GM19324 (cell line): ENCODE measurements around the gene PARP12.

Experiments used
- ATAC-seq: cut with Tn5 transposase; IDR thresholded peaks from one replicate; pipeline ENCODE4 v1.9.1; 2021; ENCODE audit warnings: mild to moderate bottlenecking, moderate library complexity; ENCODE audit not compliant: unreplicated experiment, low FRiP score

PARP12 gene

DNA sequence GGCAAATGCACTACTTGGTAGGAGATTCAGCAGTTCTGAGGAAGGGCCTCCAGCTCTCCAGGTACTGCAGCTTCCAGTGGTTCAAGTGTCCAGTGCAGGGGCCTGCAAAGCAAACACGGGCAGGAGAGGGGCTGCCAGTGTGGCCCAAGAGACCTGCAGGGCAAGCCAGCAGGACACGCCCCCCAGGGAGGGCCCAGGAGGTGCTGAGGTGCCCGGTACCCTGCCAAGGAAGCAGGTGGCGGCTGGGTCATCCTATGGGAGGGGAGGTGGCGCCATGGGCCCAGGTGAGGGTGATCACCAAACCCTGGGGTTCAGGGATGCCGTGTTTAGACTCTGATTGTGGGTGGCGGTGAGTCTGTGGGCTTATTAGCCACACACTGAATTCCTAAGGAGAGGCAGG, 45.7 kb downstream of the PARP12 start:
- no peak for ATAC-seq

GRCh38 chr7:140016540-140016939, 46.2 kb downstream of the PARP12 start:
- no peak for ATAC-seq

DNA sequence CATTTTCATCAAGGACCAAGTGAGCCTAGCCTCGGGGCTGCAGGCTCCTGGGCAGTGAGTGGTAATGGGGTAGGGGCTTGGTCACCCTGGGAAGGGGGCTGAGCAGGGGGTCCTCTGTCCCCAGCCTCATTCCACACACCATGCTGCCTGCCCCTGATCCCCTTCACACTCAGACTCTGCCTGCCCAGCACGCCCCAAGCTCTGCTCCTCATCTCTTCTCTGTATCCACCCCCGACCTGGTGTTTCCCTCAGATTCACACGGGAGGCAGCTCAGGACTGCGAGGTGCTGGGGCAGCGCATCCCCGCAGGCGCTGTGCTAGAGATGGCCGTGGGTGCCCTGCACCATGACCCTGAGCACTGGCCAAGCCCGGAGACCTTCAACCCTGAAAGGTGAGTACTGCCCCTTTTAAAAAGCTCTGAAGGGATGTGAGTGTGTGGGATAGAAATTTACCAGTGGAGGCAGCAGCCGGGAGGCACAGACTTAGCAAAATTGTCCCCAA, 47.2 kb downstream of the PARP12 start:
- ATAC-seq = no peak

- ATAC-seq = no peak
Observed at GRCh38 chr7:140014123-140014522, 48.6 kb downstream of the PARP12 start.

GRCh38 chr7:140013676-140014075, 49.1 kb downstream of the PARP12 start:
- ATAC-seq = no peak

- no peak for ATAC-seq
Observed at GRCh38 chr7:140010194-140010895, 52.4 kb downstream of the PARP12 start.

GRCh38 chr7:140009735-140010134, 53.0 kb downstream of the PARP12 start:
- ATAC-seq = no peak

DNA sequence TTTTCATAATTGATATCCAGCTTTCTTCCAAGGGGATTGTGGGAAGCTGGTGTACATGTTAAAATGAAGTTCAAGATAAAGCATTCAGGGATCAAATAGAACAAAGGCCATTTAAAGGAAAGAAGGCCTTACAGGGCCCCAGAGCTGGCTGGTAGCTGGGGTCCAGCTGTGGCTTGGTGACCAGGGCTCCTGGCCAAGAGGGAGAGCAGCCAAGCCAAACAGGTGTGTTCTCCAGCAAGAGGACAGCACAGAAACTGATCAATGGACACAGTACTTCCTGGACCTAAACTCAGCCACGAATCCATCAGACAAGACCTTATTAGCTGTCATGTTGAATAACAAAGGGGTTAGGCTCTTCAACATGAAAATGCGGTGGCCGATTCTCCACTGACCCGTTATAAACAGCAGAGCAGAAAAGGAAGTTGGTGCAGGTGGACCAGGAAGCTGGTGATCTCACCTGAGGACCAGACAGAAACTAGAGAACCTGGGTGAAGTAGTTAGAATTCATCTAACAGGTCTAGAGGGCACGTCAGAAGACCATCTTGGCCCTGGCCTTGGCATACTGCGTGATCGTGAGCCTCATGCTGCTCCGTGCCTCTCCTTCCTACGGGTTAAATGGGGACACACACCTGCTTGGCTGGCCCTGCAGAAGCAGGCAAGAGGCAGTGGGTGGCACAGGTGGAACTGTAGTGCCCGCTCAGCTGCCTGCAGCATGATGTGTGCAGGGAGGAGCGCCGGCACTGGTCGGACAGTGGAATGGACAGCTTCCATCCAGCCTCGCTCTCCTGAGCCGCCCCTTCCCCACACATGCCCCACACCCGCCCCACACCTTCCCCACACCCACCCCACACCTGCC, 53.8 kb downstream of the PARP12 start:
- no peak for ATAC-seq

GRCh38 chr7:140007051-140007690, 55.6 kb downstream of the PARP12 start:
- no peak for ATAC-seq

DNA sequence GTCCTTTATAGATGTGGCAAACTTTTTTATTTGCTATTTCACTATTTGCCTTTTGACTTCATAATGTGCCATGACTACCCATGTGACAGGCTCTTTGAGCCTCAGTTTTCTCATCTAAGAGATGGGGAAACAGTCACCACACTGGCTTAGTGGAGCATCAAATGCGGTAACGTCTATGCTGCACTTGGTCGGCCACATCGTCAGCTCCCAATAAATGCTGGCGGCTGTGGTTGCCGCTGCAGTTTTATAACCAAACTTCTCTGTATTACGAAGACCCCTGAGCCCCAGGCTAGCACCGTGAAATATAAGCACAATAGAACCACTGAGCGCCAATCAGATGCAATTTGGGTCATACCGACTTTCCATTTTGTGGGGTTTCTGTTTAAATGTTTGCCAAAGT, 56.2 kb downstream of the PARP12 start:
- ATAC-seq = no peak

DNA sequence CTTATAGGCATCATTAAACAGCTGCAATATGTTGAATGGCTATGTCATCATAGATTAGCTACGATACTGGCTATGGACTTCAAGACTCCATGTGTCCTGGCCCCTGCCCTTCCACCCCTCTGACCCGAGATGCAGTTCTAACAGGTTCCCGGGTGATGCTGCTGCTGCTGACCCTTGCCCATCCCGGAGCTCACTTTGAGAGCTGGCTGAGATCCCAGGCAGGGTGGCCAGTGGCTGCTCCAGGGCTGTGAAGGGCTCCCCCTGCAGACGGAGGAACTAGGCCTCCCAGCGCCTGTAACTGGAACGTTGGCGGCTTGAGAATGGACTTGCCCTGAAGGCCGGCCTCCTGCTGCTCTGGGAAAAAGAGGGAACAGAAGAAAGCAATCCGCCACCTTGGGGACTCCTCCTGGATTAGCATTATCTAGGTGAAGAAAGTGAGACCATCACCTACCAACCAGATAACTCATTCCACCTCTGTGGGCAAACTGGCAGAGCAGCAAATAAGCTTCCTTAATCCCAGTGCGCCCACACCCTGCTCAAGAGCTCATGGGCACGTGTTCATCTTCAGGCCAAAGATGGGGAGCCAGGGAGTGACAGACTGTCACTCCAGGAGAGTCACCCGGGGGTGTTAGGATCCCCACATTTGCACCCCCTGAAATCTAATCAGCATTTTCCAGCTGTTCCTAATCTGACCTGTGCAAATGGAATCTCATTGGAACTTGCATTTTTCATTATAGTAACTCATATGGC, 56.8 kb downstream of the PARP12 start:
- ATAC-seq = no peak

GRCh38 chr7:140005341-140005740, 57.4 kb downstream of the PARP12 start:
- no peak for ATAC-seq

- ATAC-seq = no peak
Observed at GRCh38 chr7:140004672-140005071, 58.1 kb downstream of the PARP12 start.

DNA sequence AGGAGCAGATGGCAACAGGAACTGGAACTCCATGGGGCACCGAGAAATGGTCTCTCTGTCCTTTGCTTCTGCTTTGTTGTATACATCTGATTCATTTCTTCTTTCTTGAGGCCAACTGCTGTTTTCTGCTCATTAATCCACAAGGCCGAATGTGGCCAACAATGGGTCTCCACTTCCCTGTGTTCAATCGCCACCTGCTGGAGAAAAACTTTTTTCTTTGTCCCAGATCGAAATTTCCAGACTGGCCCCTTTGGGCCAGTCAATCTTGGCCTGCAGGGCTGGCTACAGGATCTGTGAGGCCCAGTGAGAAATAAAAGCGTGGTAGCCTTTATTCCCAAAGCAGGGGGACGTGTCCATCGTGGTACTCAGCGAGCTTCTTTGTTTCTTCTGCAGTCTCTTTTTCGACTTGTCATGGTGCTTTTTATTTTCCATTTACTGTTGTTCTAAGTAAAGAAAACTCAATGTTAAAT, 58.8 kb downstream of the PARP12 start:
- no peak for ATAC-seq

- ATAC-seq = no peak
Observed at GRCh38 chr7:140000666-140001268, 62.0 kb downstream of the PARP12 start.

DNA sequence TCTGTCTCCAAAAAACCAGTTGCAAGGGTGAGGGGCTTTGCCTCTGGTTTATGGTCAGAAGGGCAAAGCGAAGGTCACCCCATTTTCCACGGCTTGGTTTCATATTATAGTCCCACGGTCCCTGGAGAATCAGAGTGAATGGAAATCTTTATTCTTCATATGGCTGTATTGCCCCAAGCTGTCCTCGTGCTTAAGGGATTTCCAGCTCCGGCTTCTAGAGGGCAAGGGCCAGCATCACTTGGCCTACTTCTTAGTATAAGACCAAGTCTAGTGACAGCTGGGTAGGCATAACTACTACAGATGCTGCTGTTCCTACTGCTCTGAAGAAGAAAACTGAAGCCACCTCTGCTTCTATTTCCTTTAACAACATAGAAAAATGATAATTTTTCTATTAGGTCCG, 63.2 kb downstream of the PARP12 start:
- no peak for ATAC-seq

- no peak for ATAC-seq
Observed at GRCh38 chr7:139998572-139998971, 64.2 kb downstream of the PARP12 start.

- ATAC-seq = no peak
Observed at GRCh38 chr7:139995017-139995915, 67.5 kb downstream of the PARP12 start.

- no peak for ATAC-seq
Observed at GRCh38 chr7:139994356-139994755, 68.4 kb downstream of the PARP12 start.
